Choroid plexus epithelial cell (primary cell): Measurements from ENCODE around the gene HHATL.

ENCODE experiments used
- DNase-seq: peaks from one replicate; pipeline ENCODE4 v3.0.0-alpha.2; 2010; ENCODE audit warnings: low read depth
- H3K4me3 ChIP-seq: 2 replicates; pipeline ENCODE4 v1.5.1; 2011; ENCODE audit warnings: low read depth, mild to moderate bottlenecking, control low read depth, low read length, moderate library complexity
- TF ChIP-seq, protein P1 (sequence below): conservative IDR thresholded peaks from 2 replicates; pipeline ENCODE4 v1.5.1; 2011; ENCODE audit warnings: low read depth, mild to moderate bottlenecking, control low read depth, inconsistent platforms, low read length, moderate library complexity

Gene HHATL

GRCh38 chr3:42706721-42707619 lies 4.4 kb upstream of the HHATL start:
- no peak for DNase-seq
- no peak overlapping the region for H3K4me3 ChIP-seq
- TF ChIP-seq, protein P1, sequence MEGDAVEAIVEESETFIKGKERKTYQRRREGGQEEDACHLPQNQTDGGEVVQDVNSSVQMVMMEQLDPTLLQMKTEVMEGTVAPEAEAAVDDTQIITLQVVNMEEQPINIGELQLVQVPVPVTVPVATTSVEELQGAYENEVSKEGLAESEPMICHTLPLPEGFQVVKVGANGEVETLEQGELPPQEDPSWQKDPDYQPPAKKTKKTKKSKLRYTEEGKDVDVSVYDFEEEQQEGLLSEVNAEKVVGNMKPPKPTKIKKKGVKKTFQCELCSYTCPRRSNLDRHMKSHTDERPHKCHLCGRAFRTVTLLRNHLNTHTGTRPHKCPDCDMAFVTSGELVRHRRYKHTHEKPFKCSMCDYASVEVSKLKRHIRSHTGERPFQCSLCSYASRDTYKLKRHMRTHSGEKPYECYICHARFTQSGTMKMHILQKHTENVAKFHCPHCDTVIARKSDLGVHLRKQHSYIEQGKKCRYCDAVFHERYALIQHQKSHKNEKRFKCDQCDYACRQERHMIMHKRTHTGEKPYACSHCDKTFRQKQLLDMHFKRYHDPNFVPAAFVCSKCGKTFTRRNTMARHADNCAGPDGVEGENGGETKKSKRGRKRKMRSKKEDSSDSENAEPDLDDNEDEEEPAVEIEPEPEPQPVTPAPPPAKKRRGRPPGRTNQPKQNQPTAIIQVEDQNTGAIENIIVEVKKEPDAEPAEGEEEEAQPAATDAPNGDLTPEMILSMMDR, result no peak

GRCh38 chr3:42705962-42706585 lies 3.5 kb upstream of the HHATL start:
- TF ChIP-seq, protein P1, result no peak
- no peak for DNase-seq
- H3K4me3 ChIP-seq, result no peak overlapping the region

GRCh38 chr3:42705058-42705767 lies 2.6 kb upstream of the HHATL start:
- H3K4me3 ChIP-seq, result no peak overlapping the region
- TF ChIP-seq, protein P1, result no peak
- no peak for DNase-seq

DNA sequence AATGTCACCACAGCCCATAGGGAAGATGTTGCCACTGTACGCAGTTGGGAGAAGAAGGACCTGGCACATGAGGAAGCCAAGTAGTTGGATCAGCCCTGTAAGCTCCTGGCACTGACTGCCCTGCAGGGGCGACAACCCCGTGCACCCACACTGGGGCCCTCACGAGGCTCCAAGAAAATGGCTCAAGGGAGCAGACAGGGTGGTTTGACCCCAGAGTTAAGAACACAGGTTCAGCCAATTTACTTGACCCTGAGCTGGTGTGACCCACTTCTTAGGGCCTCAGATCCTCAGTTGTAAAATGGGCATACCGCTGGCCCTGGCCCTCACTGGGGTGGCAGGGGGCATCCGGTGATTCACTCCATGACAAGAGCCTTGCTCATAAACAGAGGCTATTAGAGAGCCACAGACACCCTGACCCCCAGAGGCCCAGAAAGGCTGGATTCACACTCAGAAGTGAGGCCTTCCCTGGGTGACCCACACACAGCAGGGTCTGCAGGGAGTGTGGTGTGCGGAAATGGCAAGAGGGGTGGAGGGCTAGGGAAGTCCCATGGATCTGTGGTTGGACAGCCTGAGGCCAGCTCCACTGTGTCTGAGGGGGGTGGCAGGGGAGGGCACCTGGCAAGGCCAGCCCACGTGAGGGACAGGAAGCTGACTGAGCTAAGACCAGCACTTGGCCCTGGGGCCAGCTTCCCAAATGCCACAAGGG lies 1.7 kb upstream of the HHATL start:
- TF ChIP-seq, protein P1, result no peak
- no peak overlapping the region for H3K4me3 ChIP-seq
- no peak for DNase-seq

DNA sequence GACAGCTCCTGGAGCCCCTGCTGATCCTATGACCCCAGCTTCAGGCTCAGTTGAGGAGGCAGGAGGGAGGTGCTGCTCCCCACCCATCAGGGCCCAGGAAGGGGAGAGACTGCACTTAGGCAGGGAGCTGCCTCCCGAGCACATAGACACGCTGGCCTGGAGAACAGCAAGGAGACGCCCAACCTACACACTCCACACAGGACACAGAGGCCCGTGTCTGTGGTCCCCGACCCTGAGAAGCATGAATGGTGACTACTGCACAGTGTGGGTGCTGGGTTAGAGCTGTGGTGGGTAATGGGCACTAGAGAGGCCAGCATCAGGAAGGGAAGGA lies 1.1 kb upstream of the HHATL start:
- DNase-seq, result no peak
- no peak overlapping the region for H3K4me3 ChIP-seq
- TF ChIP-seq, protein P1, result no peak

DNA sequence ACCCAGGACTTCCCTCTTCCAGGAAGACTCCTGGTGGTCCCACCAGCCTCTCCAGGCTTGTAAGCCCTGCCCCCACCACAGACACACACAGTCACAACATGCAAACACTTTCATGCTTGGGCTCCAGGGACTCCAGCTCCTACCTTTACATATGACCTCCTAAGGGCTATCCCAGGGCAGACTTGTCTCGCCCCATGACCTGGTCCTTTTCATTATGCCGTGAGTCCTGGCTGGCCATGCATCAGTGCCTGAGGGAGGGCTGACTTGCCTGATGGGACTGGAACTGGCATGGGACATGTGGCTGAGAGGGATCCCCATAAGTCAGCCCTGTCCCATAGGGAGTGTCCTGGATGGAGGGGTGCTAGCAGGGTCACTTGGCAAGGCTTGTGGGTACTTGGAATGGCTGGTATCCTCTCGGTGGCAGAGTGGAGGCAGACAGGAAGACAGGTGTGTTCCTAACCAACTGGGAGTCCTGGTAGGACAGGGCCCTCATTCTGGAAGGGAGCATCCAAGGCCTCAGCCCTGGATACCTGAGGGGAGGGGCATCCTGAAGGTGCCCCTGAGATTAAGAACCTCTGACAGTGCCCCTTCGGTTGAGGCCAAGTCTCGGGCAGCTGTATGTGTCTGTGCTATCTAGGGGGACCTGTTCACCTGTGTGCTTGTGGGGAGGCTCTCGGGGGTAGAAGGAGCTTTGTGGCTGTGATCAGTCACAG lies 540 bp upstream of the HHATL start:
- no peak overlapping the region for H3K4me3 ChIP-seq
- no peak for DNase-seq
- TF ChIP-seq, protein P1, result no peak
